Measurements from ENCODE around the gene CAPN2.

GRCh38 chr1:223788746-223789415 is 76.5 kb downstream of the CAPN2 start:
- TF ChIP-seq REST (IDR thresholded peaks at IDR 0.05; ENCODE audit: insufficient replicate concordance, low read depth) (no peak), CTCF (IDR thresholded peaks at IDR 0.05; ENCODE audit: insufficient read depth, low read length) (no peak)
